NCI-H526 (cell line): Measurements from ENCODE around the gene SLC2A9.

ENCODE experiments used
- DNase-seq, 2 experiments: peaks; one replicate each; lab custom pipeline; 2025; lab: John Stamatoyannopoulos, UW

SLC2A9 gene

GRCh38 chr4:10020871-10021652, at the start of gene SLC2A9:
TSS of gene SLC2A9 (minus strand) at chr4:10021497. CDS start at chr4:10021429, 68 bp downstream.
- no peak for DNase-seq

- no peak for DNase-seq
Observed at GRCh38 chr4:10069075-10069642, 47.9 kb upstream of the SLC2A9 start.

- no peak for DNase-seq
Observed at GRCh38 chr4:10066670-10067651, 45.7 kb upstream of the SLC2A9 start.

GRCh38 chr4:10066206-10066605, 44.9 kb upstream of the SLC2A9 start:
- no peak for DNase-seq

- peak in 1 of 2 experiments; percentile 13 for DNase-seq
Observed at GRCh38 chr4:10063544-10064300, 42.4 kb upstream of the SLC2A9 start.

GRCh38 chr4:10061650-10062415, 40.5 kb upstream of the SLC2A9 start:
- DNase-seq = no peak

- DNase-seq = no peak
Observed at GRCh38 chr4:10058371-10058770, 37.1 kb upstream of the SLC2A9 start.

- DNase-seq = no peak
Observed at GRCh38 chr4:10057023-10057395, 35.7 kb upstream of the SLC2A9 start.

GRCh38 chr4:10056334-10057022, 35.2 kb upstream of the SLC2A9 start:
- DNase-seq = no peak

GRCh38 chr4:10055871-10056270, 34.6 kb upstream of the SLC2A9 start:
- no peak for DNase-seq

GRCh38 chr4:10054571-10055041, 33.3 kb upstream of the SLC2A9 start:
- DNase-seq = no peak

GRCh38 chr4:10053635-10054453, 32.5 kb upstream of the SLC2A9 start:
- DNase-seq = no peak

GRCh38 chr4:10051517-10052135, 30.3 kb upstream of the SLC2A9 start:
- DNase-seq = no peak

GRCh38 chr4:10050721-10051120, 29.4 kb upstream of the SLC2A9 start:
- DNase-seq = no peak

- DNase-seq = no peak
Observed at GRCh38 chr4:10050261-10050661, 29.0 kb upstream of the SLC2A9 start.

GRCh38 chr4:10048941-10049697, 27.8 kb upstream of the SLC2A9 start:
- DNase-seq = no peak

GRCh38 chr4:10047967-10048366, 26.7 kb upstream of the SLC2A9 start:
- no peak for DNase-seq

GRCh38 chr4:10046471-10046870, 25.2 kb upstream of the SLC2A9 start:
- no peak for DNase-seq
